HepG2 (cell line): ENCODE results near the gene NT5DC2. TPM values are rescaled to one million over a fixed set of nuclear protein-coding genes. Genes with fewer than 3 reads are reported as not detected.
A peak's percentile ranks its signal among the peaks of the same experiment; 100 is the strongest.

Experiments
- CHD2 ChIP-seq: IDR thresholded peaks from 2 replicates; pipeline ENCODE4 v1.6.1; 2011; ENCODE audit warnings: low read depth, low read length, improper control_type of control experiment
- ESRRA ChIP-seq: sonication (generic); formaldehyde crosslinking; IDR thresholded peaks from 2 replicates; pipeline ENCODE4 v1.5.1; 2020; ENCODE audit warnings: mild to moderate bottlenecking, low read depth, missing genetic modification reagents
- FOSL1 ChIP-seq: sonication (generic); formaldehyde crosslinking; IDR thresholded peaks from 2 replicates; pipeline ENCODE4 v1.9.0; 2021; ENCODE audit warnings: missing genetic modification reagents, borderline replicate concordance
- GABPA ChIP-seq, 2 experiments: IDR thresholded peaks; 2 replicates each; pipeline ENCODE4 v1.6.1; 2011 to 2016; ENCODE audit warnings: low read depth in 2 of 2, low read length in 1 of 2, missing biosample characterization in 1 of 2, missing genetic modification characterization in 1 of 2
- IRF2 ChIP-seq: IDR thresholded peaks from 2 replicates; pipeline ENCODE4 v1.6.1; 2018; ENCODE audit warnings: missing genetic modification reagents, missing compliant biosample characterization
- KDM3A ChIP-seq: IDR thresholded peaks from 2 replicates; pipeline ENCODE4 v1.6.1; 2018; ENCODE audit warnings: low read depth, missing compliant biosample characterization
- MZF1 ChIP-seq: sonication (generic); formaldehyde crosslinking; IDR thresholded peaks from 2 replicates; pipeline ENCODE4 v1.8.1; 2023; ENCODE audit warnings: mild to moderate bottlenecking, missing genetic modification reagents, borderline replicate concordance
- SMC3 ChIP-seq: IDR thresholded peaks from 2 replicates; pipeline ENCODE4 v1.6.1; 2011; ENCODE audit warnings: low read length, improper control_type of control experiment
- ZNF121 ChIP-seq: sonication (generic); formaldehyde crosslinking; IDR thresholded peaks from 2 replicates; pipeline ENCODE4 v1.5.0; 2020; ENCODE audit warnings: mild to moderate bottlenecking, missing genetic modification reagents
- ZNF143 ChIP-seq: sonication (generic); formaldehyde crosslinking; IDR thresholded peaks from 2 replicates; pipeline ENCODE4 v1.4.0; 2020; ENCODE audit warnings: missing genetic modification reagents
- ZNF274 ChIP-seq: sonication (generic); formaldehyde crosslinking; IDR thresholded peaks from 2 replicates; pipeline ENCODE4 v1.5.1; 2020; ENCODE audit warnings: mild to moderate bottlenecking, missing genetic modification reagents
- ZNF326 ChIP-seq: sonication (generic); formaldehyde crosslinking; IDR thresholded peaks from 2 replicates; pipeline ENCODE4 v1.4.0; 2020; ENCODE audit warnings: missing genetic modification reagents, borderline replicate concordance
- ZNF337 ChIP-seq: sonication (generic); formaldehyde crosslinking; IDR thresholded peaks from 2 replicates; pipeline ENCODE4 v1.5.1; 2020; ENCODE audit warnings: missing genetic modification reagents, low read depth, mild to moderate bottlenecking, borderline replicate concordance
- ZNF556 ChIP-seq: sonication (generic); formaldehyde crosslinking; IDR thresholded peaks from 2 replicates; pipeline ENCODE4 v1.4.0; 2020; ENCODE audit warnings: mild to moderate bottlenecking, missing genetic modification reagents, borderline replicate concordance
- ZNF577 ChIP-seq: sonication (generic); formaldehyde crosslinking; IDR thresholded peaks from 2 replicates; pipeline ENCODE4 v1.4.0; 2020; ENCODE audit warnings: mild to moderate bottlenecking, low read depth, missing genetic modification reagents, borderline replicate concordance
- ZNF879 ChIP-seq: sonication (generic); formaldehyde crosslinking; IDR thresholded peaks from 2 replicates; pipeline ENCODE4 v1.8.1; 2023; ENCODE audit warnings: missing genetic modification reagents
- polyA plus RNA-seq, 8 experiments: library from polyadenylated mRNA; depleted of rRNA in 3 of 8; stranded (reverse) in 7 of 8; unstranded in 1 of 8; fragments of >200 nt; fragmentation: Illumina TruSeq in 4 of 8; extraction: Trizol in 4 of 8; gene quantifications; 2 replicates each; pipeline versions ENCODE4 v1.2.1 to v1.2.3, GENCODE V29; 2011 to 2016; ENCODE audit warnings: low read depth in 4 of 8, missing spikeins in 1 of 8, mixed read lengths in 1 of 8; ENCODE audit not compliant: insufficient read depth in 1 of 8
- total RNA-seq, 5 experiments: library from RNA; depleted of rRNA; stranded (reverse); fragments of >200 nt; fragmentation: Illumina TruSeq; extraction: Trizol; gene quantifications; 2 replicates each; pipeline ENCODE4 v1.2.3, GENCODE V29; 2016; ENCODE audit warnings: low read depth in 1 of 5
- TF ChIP-seq, protein P1 (sequence below): sonication (generic); formaldehyde crosslinking; IDR thresholded peaks from 2 replicates; pipeline ENCODE4 v1.9.0; 2021; ENCODE audit warnings: missing genetic modification reagents, borderline replicate concordance
- TF ChIP-seq, protein P2 (sequence below): sonication (generic); formaldehyde crosslinking; IDR thresholded peaks from 2 replicates; pipeline ENCODE4; 2020; ENCODE audit warnings: missing genetic modification reagents, mild to moderate bottlenecking, borderline replicate concordance
- TF ChIP-seq, protein P3 (sequence below): sonication (generic); formaldehyde crosslinking; IDR thresholded peaks from 2 replicates; pipeline ENCODE4 v1.5.0; 2020; ENCODE audit warnings: mild to moderate bottlenecking, missing genetic modification reagents
- TF ChIP-seq, protein P4 (sequence below): sonication (generic); formaldehyde crosslinking; conservative IDR thresholded peaks from 2 replicates; pipeline ENCODE4 v1.8.0; 2022; ENCODE audit warnings: mild to moderate bottlenecking, moderate library complexity, missing genetic modification reagents

Gene NT5DC2
- total and polyA plus RNA-seq, 2 of the 13 experiments (the other 11 are each of a cell fraction or from before 2014, with no cell fraction given): 131 to 240 TPM

DNA sequence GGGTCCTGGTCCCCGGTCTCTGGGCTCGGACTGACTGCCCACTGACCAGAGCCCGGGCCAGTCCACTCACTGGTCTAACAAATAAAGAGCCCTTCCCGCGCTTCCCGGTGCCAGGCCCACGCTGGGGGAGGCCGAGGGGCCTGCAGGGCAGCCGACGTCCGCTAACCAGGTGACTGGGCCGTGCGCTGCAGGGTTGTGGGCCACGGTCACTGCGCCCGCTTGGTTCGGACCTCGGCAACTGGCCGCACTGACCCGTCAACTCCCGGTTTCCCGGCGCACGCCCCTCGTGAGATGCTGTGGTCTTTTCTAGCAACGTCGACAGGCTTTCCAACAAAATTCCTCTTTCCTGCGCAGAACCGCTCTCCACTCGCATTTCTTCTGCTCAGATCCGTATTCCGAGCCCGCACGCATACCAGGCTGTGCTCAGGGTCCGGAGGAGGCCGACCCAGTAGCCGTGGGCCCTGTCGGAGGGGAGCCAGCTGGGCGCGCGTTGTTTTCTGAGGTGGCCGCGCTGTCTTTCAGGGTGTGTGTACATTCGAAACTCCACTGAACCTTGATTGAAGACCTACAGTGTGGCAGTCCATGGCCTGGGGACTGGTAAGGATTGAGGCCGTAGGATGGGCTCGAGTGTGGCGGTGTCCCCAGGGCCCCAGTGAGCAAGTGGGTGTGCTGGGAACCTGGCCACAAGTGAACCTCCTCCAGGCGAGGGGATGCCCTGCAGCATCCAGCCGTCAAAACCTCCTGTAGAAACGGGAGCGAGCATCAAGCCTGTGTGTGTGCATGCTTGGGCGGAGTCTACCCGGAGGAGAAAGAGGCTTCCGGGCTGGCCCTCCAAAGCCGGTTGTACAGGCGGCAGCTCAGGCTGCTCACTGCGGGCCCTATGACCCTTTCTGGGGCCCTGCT lies 875 bp upstream of the NT5DC2 start (continued):
- TF ChIP-seq ZNF274 (CRISPR knock-in tag): peak; percentile 78; the same call in 1 of the 2 replicates
- TF ChIP-seq FOSL1 (CRISPR knock-in tag): no peak
- TF ChIP-seq, protein P1, sequence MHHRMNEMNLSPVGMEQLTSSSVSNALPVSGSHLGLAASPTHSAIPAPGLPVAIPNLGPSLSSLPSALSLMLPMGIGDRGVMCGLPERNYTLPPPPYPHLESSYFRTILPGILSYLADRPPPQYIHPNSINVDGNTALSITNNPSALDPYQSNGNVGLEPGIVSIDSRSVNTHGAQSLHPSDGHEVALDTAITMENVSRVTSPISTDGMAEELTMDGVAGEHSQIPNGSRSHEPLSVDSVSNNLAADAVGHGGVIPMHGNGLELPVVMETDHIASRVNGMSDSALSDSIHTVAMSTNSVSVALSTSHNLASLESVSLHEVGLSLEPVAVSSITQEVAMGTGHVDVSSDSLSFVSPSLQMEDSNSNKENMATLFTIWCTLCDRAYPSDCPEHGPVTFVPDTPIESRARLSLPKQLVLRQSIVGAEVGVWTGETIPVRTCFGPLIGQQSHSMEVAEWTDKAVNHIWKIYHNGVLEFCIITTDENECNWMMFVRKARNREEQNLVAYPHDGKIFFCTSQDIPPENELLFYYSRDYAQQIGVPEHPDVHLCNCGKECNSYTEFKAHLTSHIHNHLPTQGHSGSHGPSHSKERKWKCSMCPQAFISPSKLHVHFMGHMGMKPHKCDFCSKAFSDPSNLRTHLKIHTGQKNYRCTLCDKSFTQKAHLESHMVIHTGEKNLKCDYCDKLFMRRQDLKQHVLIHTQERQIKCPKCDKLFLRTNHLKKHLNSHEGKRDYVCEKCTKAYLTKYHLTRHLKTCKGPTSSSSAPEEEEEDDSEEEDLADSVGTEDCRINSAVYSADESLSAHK (CRISPR knock-in tag): no peak
- no peak for TF ChIP-seq ZNF556 (CRISPR knock-in tag)
- no peak for TF ChIP-seq GABPA (IDR thresholded peaks at IDR 0.05; ENCODE audit: low read depth, low read length)
- no peak for TF ChIP-seq GABPA (CRISPR knock-in tag; IDR thresholded peaks at IDR 0.05; ENCODE audit: low read depth)
- 0 out of 2 replicates have a peak, but pooled peaks have one; percentile 62 for TF ChIP-seq KDM3A
- TF ChIP-seq SMC3: no peak
- no peak for TF ChIP-seq ZNF121 (CRISPR knock-in tag)
- no peak for TF ChIP-seq ZNF879 (CRISPR knock-in tag)
- TF ChIP-seq ZNF337 (CRISPR knock-in tag): peak; percentile 74; the same call in 1 of the 2 replicates
- TF ChIP-seq IRF2 (CRISPR knock-in tag): no peak
- TF ChIP-seq, protein P2, sequence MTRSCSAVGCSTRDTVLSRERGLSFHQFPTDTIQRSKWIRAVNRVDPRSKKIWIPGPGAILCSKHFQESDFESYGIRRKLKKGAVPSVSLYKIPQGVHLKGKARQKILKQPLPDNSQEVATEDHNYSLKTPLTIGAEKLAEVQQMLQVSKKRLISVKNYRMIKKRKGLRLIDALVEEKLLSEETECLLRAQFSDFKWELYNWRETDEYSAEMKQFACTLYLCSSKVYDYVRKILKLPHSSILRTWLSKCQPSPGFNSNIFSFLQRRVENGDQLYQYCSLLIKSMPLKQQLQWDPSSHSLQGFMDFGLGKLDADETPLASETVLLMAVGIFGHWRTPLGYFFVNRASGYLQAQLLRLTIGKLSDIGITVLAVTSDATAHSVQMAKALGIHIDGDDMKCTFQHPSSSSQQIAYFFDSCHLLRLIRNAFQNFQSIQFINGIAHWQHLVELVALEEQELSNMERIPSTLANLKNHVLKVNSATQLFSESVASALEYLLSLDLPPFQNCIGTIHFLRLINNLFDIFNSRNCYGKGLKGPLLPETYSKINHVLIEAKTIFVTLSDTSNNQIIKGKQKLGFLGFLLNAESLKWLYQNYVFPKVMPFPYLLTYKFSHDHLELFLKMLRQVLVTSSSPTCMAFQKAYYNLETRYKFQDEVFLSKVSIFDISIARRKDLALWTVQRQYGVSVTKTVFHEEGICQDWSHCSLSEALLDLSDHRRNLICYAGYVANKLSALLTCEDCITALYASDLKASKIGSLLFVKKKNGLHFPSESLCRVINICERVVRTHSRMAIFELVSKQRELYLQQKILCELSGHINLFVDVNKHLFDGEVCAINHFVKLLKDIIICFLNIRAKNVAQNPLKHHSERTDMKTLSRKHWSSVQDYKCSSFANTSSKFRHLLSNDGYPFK (CRISPR knock-in tag): peak; percentile 62; the same call in 1 of the 2 replicates
- no peak for TF ChIP-seq ZNF326 (CRISPR knock-in tag)
- TF ChIP-seq, protein P3, sequence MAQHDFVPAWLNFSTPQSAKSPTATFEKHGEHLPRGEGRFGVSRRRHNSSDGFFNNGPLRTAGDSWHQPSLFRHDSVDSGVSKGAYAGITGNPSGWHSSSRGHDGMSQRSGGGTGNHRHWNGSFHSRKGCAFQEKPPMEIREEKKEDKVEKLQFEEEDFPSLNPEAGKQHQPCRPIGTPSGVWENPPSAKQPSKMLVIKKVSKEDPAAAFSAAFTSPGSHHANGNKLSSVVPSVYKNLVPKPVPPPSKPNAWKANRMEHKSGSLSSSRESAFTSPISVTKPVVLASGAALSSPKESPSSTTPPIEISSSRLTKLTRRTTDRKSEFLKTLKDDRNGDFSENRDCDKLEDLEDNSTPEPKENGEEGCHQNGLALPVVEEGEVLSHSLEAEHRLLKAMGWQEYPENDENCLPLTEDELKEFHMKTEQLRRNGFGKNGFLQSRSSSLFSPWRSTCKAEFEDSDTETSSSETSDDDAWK (CRISPR knock-in tag): no peak
- TF ChIP-seq MZF1 (CRISPR knock-in tag): no peak
- TF ChIP-seq, protein P4, sequence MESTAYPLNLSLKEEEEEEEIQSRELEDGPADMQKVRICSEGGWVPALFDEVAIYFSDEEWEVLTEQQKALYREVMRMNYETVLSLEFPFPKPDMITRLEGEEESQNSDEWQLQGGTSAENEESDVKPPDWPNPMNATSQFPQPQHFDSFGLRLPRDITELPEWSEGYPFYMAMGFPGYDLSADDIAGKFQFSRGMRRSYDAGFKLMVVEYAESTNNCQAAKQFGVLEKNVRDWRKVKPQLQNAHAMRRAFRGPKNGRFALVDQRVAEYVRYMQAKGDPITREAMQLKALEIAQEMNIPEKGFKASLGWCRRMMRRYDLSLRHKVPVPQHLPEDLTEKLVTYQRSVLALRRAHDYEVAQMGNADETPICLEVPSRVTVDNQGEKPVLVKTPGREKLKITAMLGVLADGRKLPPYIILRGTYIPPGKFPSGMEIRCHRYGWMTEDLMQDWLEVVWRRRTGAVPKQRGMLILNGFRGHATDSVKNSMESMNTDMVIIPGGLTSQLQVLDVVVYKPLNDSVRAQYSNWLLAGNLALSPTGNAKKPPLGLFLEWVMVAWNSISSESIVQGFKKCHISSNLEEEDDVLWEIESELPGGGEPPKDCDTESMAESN: no peak
- no peak for TF ChIP-seq ESRRA (CRISPR knock-in tag)
- no peak for TF ChIP-seq CHD2
- no peak for TF ChIP-seq ZNF577
- TF ChIP-seq ZNF143 (CRISPR knock-in tag): no peak
